HCT116 (cell line): ENCODE measurements around the gene NOX4. TPM values are rescaled to one million over a fixed set of nuclear protein-coding genes. Genes with fewer than 3 reads are reported as not detected.
"Not testable (repeated sequence)": the region's sequence is repeated elsewhere in the genome, so short reads cannot be mapped to it uniquely, and the experiment has no call there.

Source experiments
- ATAC-seq: fragments of 200-7000 bp; cut with Tn5 transposase; 2 replicates; pipeline ENCODE4 v1.9.1; 2020; ENCODE audit warnings: mild to moderate bottlenecking, moderate library complexity
- BruUV-seq: library from RNA; stranded (reverse); fragments of 400-500 nt; replicated peaks from 2 replicates; lab custom pipeline; 2021; lab: Mats Ljungman, UMichigan
- CTCF ChIA-PET: fragments of 300-600 bp; sonication (Branson Sonifier 250); formaldehyde crosslinking; loops from one replicate; lab custom pipeline; 2021; ENCODE audit warnings: antibody characterized with exemption; lab: Charles Lee
- POLR2A ChIA-PET: fragments of 300-600, 350-600 bp; sonication (Branson Sonifier 250); formaldehyde crosslinking; loops from one replicate; lab custom pipeline; 2021; ENCODE audit warnings: antibody characterized with exemption; lab: Charles Lee
- RAD21 ChIA-PET, 2 experiments: fragments of 300-600 bp; sonication (Branson Sonifier 250); formaldehyde crosslinking; loops; one replicate each; lab custom pipeline; 2023; ENCODE audit warnings: low total read pairs in 2 of 2; ENCODE audit not compliant: uncharacterized antibody in 2 of 2, unreplicated experiment in 2 of 2, low non-redundant PET in 1 of 2; lab: Charles Lee
- DNase-seq: peaks from one replicate; pipeline ENCODE4 v3.0.0-alpha.2; 2010; ENCODE audit warnings: low read depth, low spot score
- H2AFZ ChIP-seq: fragments of 200-600 bp; shearing (Covaris generic), sonication (generic); 2 replicates; pipeline ENCODE4 v1.6.1; 2017; ENCODE audit warnings: low read depth, mixed run types, mixed read lengths, antibody characterized with exemption, low read length; ENCODE audit not compliant: poor library complexity, severe bottlenecking
- H3K27ac ChIP-seq: 2 replicates; pipeline ENCODE4 v1.5.1; 2012; ENCODE audit warnings: low read depth, low read length
- H3K27me3 ChIP-seq: fragments of 200-600 bp; sonication (generic); 2 replicates; pipeline ENCODE4 v1.6.1; 2016; ENCODE audit warnings: mixed run types, low read length, mixed read lengths; ENCODE audit not compliant: insufficient read depth
- H3K36me3 ChIP-seq, 2 experiments: fragments of 200-500 bp in 1 of 2; fragments of 200-600 bp in 1 of 2; sonication (Bioruptor generic) in 1 of 2; sonication (generic) in 1 of 2; 2 replicates each; pipeline versions ENCODE4 v1.5.1 to v1.6.1; 2014 to 2016; ENCODE audit warnings: low read length in 2 of 2, inconsistent platforms in 1 of 2, mixed read lengths in 1 of 2, mixed run types in 1 of 2; ENCODE audit not compliant: insufficient read depth in 2 of 2, control insufficient read depth in 1 of 2
- H3K4me1 ChIP-seq, 2 experiments: fragments of 200-600 bp in 1 of 2; sonication (generic) in 1 of 2; 2 replicates each; pipeline versions ENCODE4 v1.5.1 to v1.6.1; 2012 to 2017; ENCODE audit warnings: low read length in 2 of 2, inconsistent platforms in 1 of 2, mild to moderate bottlenecking in 1 of 2, mixed read lengths in 1 of 2, mixed run types in 1 of 2, moderate library complexity in 1 of 2; ENCODE audit not compliant: insufficient read depth in 2 of 2, control insufficient read depth in 1 of 2
- H3K4me2 ChIP-seq: fragments of 200-600 bp; sonication (generic); 2 replicates; pipeline ENCODE4 v1.6.1; 2017; ENCODE audit warnings: mixed run types, low read length, mixed read lengths
- H3K4me3 ChIP-seq, 2 experiments: fragments of 200-600 bp in 1 of 2; sonication (generic) in 1 of 2; replicated peaks in 1 of 2; 2 replicates each; pipeline ENCODE4 v1.5.1; 2011 to 2016; ENCODE audit warnings: low read length in 2 of 2, control low read depth in 1 of 2, low read depth in 1 of 2, mild to moderate bottlenecking in 1 of 2, mixed read lengths in 1 of 2, mixed run types in 1 of 2
- H3K79me2 ChIP-seq: fragments of 200-600 bp; sonication (generic); 2 replicates; pipeline ENCODE4 v1.6.1; 2017; ENCODE audit warnings: mild to moderate bottlenecking, mixed run types, low read length, moderate library complexity, mixed read lengths; ENCODE audit not compliant: insufficient read depth
- H3K9ac ChIP-seq: fragments of 200-600 bp; sonication (generic); 2 replicates; pipeline ENCODE4 v1.6.1; 2016; ENCODE audit warnings: low read length, mixed read lengths
- H3K9me2 ChIP-seq: fragments of 200-600 bp; sonication (generic), shearing (Covaris generic); 2 replicates; pipeline ENCODE4 v1.6.1; 2017; ENCODE audit warnings: mixed run types, mild to moderate bottlenecking, moderate library complexity; ENCODE audit not compliant: insufficient read depth
- H3K9me3 ChIP-seq, 2 experiments: fragments of 200-500 bp in 1 of 2; fragments of 200-600 bp in 1 of 2; sonication (Bioruptor generic) in 1 of 2; sonication (generic) in 1 of 2; 2 replicates each; pipeline ENCODE4 v1.6.1; 2014 to 2017; ENCODE audit warnings: low read length in 2 of 2, mixed read lengths in 2 of 2, inconsistent platforms in 1 of 2, low read depth in 1 of 2, mild to moderate bottlenecking in 1 of 2, mixed run types in 1 of 2, moderate library complexity in 1 of 2; ENCODE audit not compliant: control insufficient read depth in 1 of 2, insufficient read depth in 1 of 2
- H4K20me1 ChIP-seq: fragments of 200-600 bp; sonication (generic), shearing (Covaris generic); 2 replicates; pipeline ENCODE4 v1.6.1; 2017; ENCODE audit warnings: mixed run types, mild to moderate bottlenecking, moderate library complexity; ENCODE audit not compliant: insufficient read depth
- CBX3 ChIP-seq: IDR thresholded peaks from 2 replicates; pipeline ENCODE4 v1.6.1; 2012; ENCODE audit warnings: low read depth
- CEBPB ChIP-seq: IDR thresholded peaks from 2 replicates; pipeline ENCODE4 v1.6.1; 2012; ENCODE audit warnings: low read depth
- EGR1 ChIP-seq: IDR thresholded peaks from 2 replicates; pipeline ENCODE4 v1.6.1; 2012; ENCODE audit warnings: low read depth
- EZH2 ChIP-seq: fragments of 200-600 bp; sonication (generic); IDR thresholded peaks from 2 replicates; pipeline ENCODE4 v1.6.1; 2017; ENCODE audit warnings: antibody characterized with exemption, mixed run types
- JUND ChIP-seq: IDR thresholded peaks from 2 replicates; pipeline ENCODE4 v1.6.1; 2012
- POLR2AphosphoS5 ChIP-seq: IDR thresholded peaks from 2 replicates; pipeline ENCODE4 v1.6.1; 2011; ENCODE audit warnings: mild to moderate bottlenecking, low read depth, low read length, moderate library complexity
- RAD21 ChIP-seq: IDR thresholded peaks from 2 replicates; pipeline ENCODE4 v1.6.1; 2012; ENCODE audit warnings: low read depth, mild to moderate bottlenecking
- SP1 ChIP-seq: IDR thresholded peaks from 2 replicates; pipeline ENCODE4 v1.6.1; 2012; ENCODE audit warnings: low read depth
- SRF ChIP-seq: IDR thresholded peaks from 2 replicates; pipeline ENCODE4 v1.6.1; 2012; ENCODE audit warnings: low read depth
- TCF7L2 ChIP-seq: IDR thresholded peaks from 2 replicates; pipeline ENCODE4 v1.7.0; 2011; ENCODE audit warnings: borderline replicate concordance, inconsistent platforms; ENCODE audit not compliant: insufficient read depth, insufficient read length; ENCODE audit errors: extremely low read depth
- ZNF274 ChIP-seq: fragments of 200-500 bp; sonication (Bioruptor generic); IDR thresholded peaks from 2 replicates; pipeline ENCODE4 v1.6.1; 2014; ENCODE audit warnings: mild to moderate bottlenecking, low read depth, low read length, inconsistent platforms
- intact Hi-C: fragments of 100-400 bp; cut with micrococcal nuclease; formaldehyde crosslinking; loops from 2 replicates; pipeline ENCODE4 v1.10.0; 2022
- total RNA-seq: library from RNA; stranded (reverse); gene quantifications from one replicate; pipeline ENCODE4 v1.2.1, GENCODE V29; 2021; ENCODE audit not compliant: unreplicated experiment
- TF ChIP-seq, protein P1 (sequence below), 3 experiments: fragments of 200-600 bp in 1 of 3; sonication (generic) in 1 of 3; IDR thresholded peaks in 2 of 3; conservative IDR thresholded peaks in 1 of 3; 2 replicates each; pipeline ENCODE4 v1.5.1; 2012 to 2017; ENCODE audit warnings: low read depth in 2 of 3, low read length in 2 of 3, antibody characterized with exemption in 1 of 3, borderline replicate concordance in 1 of 3, control low read depth in 1 of 3, mild to moderate bottlenecking in 1 of 3, mixed read lengths in 1 of 3, mixed run types in 1 of 3, moderate library complexity in 1 of 3; ENCODE audit not compliant: insufficient read depth in 1 of 3
- TF ChIP-seq, protein P2 (sequence below): IDR thresholded peaks from 2 replicates; pipeline ENCODE4 v1.6.1; 2012
- TF ChIP-seq, protein P3 (sequence below): IDR thresholded peaks from 2 replicates; pipeline ENCODE4 v1.6.1; 2012
- TF ChIP-seq, protein P4 (sequence below): IDR thresholded peaks from 2 replicates; pipeline ENCODE4 v1.6.1; 2011; ENCODE audit warnings: mild to moderate bottlenecking, low read length, moderate library complexity; ENCODE audit not compliant: insufficient replicate concordance; ENCODE audit errors: extremely low read depth

NOX4 gene
- total RNA-seq, 1 experiment from 2014 or later = not detected

DNA sequence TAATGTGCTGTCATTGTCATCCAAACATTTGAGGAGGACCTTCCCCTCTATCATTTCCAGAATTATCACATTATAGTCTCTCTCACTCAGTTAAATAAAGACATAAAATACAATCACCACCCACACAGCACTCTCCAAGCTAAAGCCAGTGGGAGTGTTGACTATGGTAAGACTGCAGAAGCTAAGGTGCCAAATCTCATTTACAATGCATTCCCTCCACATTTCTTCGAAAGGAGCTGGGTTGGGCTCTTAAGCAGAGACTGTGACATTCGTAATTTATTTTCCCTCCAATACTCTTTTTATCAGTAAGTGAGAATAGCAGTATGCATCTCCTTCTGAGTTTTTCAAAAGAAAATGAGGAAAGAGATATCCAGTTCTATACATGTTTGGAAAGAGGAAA, 74.2 kb downstream of the NOX4 start:
- Histone ChIP-seq H4K20me1 (no peaks in the 10 kb centered on the region), H2AFZ (no peak overlapping the region), H3K9me2 (no peaks in the 10 kb centered on the region), H3K9me3 (no peaks in the 10 kb centered on the region), H3K27ac (no peak overlapping the region), H3K4me2 (no peak overlapping the region), H3K4me3 (no peak overlapping the region), H3K27me3 (0 out of 2 replicates have a peak, but pooled peaks cover 5% of the 10 kb centered on the region), H3K79me2 (no peaks in the 10 kb centered on the region), H3K4me1 (no peaks in the 10 kb centered on the region), H3K9ac (no peak overlapping the region), H3K36me3 (no peaks in the 10 kb centered on the region)
- CTCF ChIA-PET = no interaction called here
- TF ChIP-seq SP1 (no peak), CEBPB (no peak), ZNF274 (no peak), EZH2 (no peak), CBX3 (no peak), EGR1 (no peak), POLR2AphosphoS5 (no peak), JUND (no peak), SRF (no peak), TCF7L2 (no peak), RAD21 (no peak)
- TF ChIP-seq, protein P1, sequence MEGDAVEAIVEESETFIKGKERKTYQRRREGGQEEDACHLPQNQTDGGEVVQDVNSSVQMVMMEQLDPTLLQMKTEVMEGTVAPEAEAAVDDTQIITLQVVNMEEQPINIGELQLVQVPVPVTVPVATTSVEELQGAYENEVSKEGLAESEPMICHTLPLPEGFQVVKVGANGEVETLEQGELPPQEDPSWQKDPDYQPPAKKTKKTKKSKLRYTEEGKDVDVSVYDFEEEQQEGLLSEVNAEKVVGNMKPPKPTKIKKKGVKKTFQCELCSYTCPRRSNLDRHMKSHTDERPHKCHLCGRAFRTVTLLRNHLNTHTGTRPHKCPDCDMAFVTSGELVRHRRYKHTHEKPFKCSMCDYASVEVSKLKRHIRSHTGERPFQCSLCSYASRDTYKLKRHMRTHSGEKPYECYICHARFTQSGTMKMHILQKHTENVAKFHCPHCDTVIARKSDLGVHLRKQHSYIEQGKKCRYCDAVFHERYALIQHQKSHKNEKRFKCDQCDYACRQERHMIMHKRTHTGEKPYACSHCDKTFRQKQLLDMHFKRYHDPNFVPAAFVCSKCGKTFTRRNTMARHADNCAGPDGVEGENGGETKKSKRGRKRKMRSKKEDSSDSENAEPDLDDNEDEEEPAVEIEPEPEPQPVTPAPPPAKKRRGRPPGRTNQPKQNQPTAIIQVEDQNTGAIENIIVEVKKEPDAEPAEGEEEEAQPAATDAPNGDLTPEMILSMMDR (IDR thresholded peaks at IDR 0.05 in 2 of 3, conservative IDR thresholded peaks at IDR 0.05 in 1 of 3; ENCODE audit: borderline replicate concordance in 1 of 3, insufficient read depth in 1 of 3, low read depth in 2 of 3, low read length in 2 of 3) = no peak
- TF ChIP-seq, protein P2, sequence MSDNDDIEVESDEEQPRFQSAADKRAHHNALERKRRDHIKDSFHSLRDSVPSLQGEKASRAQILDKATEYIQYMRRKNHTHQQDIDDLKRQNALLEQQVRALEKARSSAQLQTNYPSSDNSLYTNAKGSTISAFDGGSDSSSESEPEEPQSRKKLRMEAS = no peak
- TF ChIP-seq, protein P3, sequence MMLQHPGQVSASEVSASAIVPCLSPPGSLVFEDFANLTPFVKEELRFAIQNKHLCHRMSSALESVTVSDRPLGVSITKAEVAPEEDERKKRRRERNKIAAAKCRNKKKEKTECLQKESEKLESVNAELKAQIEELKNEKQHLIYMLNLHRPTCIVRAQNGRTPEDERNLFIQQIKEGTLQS = no peak
- TF ChIP-seq, protein P4, sequence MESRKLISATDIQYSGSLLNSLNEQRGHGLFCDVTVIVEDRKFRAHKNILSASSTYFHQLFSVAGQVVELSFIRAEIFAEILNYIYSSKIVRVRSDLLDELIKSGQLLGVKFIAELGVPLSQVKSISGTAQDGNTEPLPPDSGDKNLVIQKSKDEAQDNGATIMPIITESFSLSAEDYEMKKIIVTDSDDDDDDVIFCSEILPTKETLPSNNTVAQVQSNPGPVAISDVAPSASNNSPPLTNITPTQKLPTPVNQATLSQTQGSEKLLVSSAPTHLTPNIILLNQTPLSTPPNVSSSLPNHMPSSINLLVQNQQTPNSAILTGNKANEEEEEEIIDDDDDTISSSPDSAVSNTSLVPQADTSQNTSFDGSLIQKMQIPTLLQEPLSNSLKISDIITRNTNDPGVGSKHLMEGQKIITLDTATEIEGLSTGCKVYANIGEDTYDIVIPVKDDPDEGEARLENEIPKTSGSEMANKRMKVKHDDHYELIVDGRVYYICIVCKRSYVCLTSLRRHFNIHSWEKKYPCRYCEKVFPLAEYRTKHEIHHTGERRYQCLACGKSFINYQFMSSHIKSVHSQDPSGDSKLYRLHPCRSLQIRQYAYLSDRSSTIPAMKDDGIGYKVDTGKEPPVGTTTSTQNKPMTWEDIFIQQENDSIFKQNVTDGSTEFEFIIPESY = no peak
- ATAC-seq (no peak), DNase-seq (no peak)
- intact Hi-C loops = no loop called here
- POLR2A ChIA-PET = no interaction called here
- RAD21 ChIA-PET = no interaction called here
- BruUV-seq = no TSS peak

DNA sequence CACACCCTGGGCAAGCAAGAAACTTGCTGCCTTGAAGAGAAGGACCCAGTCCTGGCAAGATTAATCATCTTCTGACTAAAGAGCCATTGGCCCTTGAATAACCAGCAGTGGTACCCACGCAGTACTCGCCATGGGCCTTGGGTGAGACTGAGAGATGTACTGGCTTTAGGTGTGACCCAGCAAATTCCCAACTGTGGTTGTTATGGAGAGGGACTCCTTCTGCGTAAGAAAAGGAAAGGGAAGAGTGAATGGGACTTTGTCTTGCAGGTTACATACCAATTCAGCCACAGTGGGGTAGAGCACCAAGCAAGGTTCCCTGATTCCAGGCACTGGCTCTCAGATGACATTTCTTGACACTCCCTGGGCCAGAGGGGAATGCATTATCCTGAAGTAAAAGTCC, 80.1 kb downstream of the NOX4 start:
- H3K9ac ChIP-seq, H3K27me3 ChIP-seq, H3K4me2 ChIP-seq, H3K36me3 ChIP-seq, intact Hi-C loops, H3K4me3 ChIP-seq, BruUV-seq, H3K27ac ChIP-seq, H2AFZ ChIP-seq, CTCF ChIA-PET, H3K79me2 ChIP-seq, H4K20me1 ChIP-seq, H3K9me2 ChIP-seq, H3K9me3 ChIP-seq, POLR2A ChIA-PET, H3K4me1 ChIP-seq, RAD21 ChIA-PET, ATAC-seq, DNase-seq: not testable (repeated sequence)
